Measurements from ENCODE around the gene KSR1. TPM values are rescaled to one million over a fixed set of nuclear protein-coding genes. Genes with fewer than 3 reads are reported as not detected.
"Not testable (repeated sequence)": the region's sequence is repeated elsewhere in the genome, so short reads cannot be mapped to it uniquely, and the experiment has no call there.

The KSR1 gene
- total and polyA plus RNA-seq, 9 of the 15 experiments (the other 6 are each of a cell fraction or from before 2014, with no cell fraction given) = 1.4 to 51.7 (median 18.4) TPM

GRCh38 chr17:27635275-27635823 lies 179.1 kb downstream of the KSR1 start (continued):
- no peak for TF ChIP-seq ZBED1 (IDR thresholded peaks at IDR 0.05)
- no peak for TF ChIP-seq NR3C1 (CRISPR knock-in tag; IDR thresholded peaks at IDR 0.05)
- peak; percentile 94 for TF ChIP-seq SPI1 (IDR thresholded peaks at IDR 0.05; ENCODE audit: borderline replicate concordance, low read depth, low read length)
- TF ChIP-seq PBX2 (CRISPR knock-in tag; IDR thresholded peaks at IDR 0.05; ENCODE audit: low read depth) = no peak
- TF ChIP-seq PBX2 (tag; conservative IDR thresholded peaks at IDR 0.05; ENCODE audit: low read depth) = 0 out of 2 replicates have a peak, but pooled peaks have one; percentile 40
- no peak for TF ChIP-seq PURB (CRISPR knock-in tag; IDR thresholded peaks at IDR 0.05; ENCODE audit: low read depth)
- TF ChIP-seq ATF2 (CRISPR knock-in tag; IDR thresholded peaks at IDR 0.05) = no peak
- TF ChIP-seq HES1 (IDR thresholded peaks at IDR 0.05; ENCODE audit: low read depth) = no peak
- TF ChIP-seq HIVEP1 (CRISPR knock-in tag; IDR thresholded peaks at IDR 0.05) = no peak
- TF ChIP-seq EHMT2 (IDR thresholded peaks at IDR 0.05) = no peak
- TF ChIP-seq USF1 (CRISPR knock-in tag; IDR thresholded peaks at IDR 0.05) = no peak
- 0 out of 2 replicates have a peak, but pooled peaks have one; percentile 22 for TF ChIP-seq ZKSCAN1 (IDR thresholded peaks at IDR 0.05; ENCODE audit: low read depth, low read length)
- no peak for TF ChIP-seq TCF7L2 (IDR thresholded peaks at IDR 0.05; ENCODE audit: low read depth, low read length)
- TF ChIP-seq PKNOX1 (IDR thresholded peaks at IDR 0.05) = peak; percentile 91

GRCh38 chr17:27636005-27636520 lies 179.8 kb downstream of the KSR1 start:
- POLR2A ChIA-PET = not testable (repeated sequence)

More at GRCh38 chr17:27636005-27636520, 179.8 kb downstream of the KSR1 start:
- Histone ChIP-seq H2AFZ (ENCODE audit: low read depth, low read length) (peak overlapping the region; percentile 89; the same call in 1 of the 2 replicates), H3K4me1 (replicated peaks in 1 of 2; ENCODE audit: control insufficient read depth in 2 of 2, insufficient read depth in 2 of 2, low read length in 2 of 2) (peaks cover 34% of the 10 kb centered on the region in 2 experiments), H3K27ac (ENCODE audit: extremely low read depth, low read depth, low read length) (peak overlapping the region; percentile 55; the same call in 1 of the 3 replicates)
- CTCF ChIA-PET (ENCODE audit: low intra/inter-chr PET ratio); H3K36me3 ChIP-seq (ENCODE audit: control insufficient read depth, insufficient read depth, low read length); ATAC-seq; H3K27me3 ChIP-seq (ENCODE audit: control insufficient read depth in 2 of 2, insufficient read depth in 2 of 2, low read length in 2 of 2); BruUV-seq (replicated peaks); intact Hi-C loops (cut with micrococcal nuclease); H3K4me3 ChIP-seq; FAIRE-seq; H4K20me1 ChIP-seq (replicated peaks; ENCODE audit: control insufficient read depth, insufficient read depth, low read length); H3K79me2 ChIP-seq (ENCODE audit: control insufficient read depth, insufficient read depth, low read length); DNase-seq (ENCODE audit: extremely low read depth in 1 of 4, low spot score in 3 of 4); H3K9ac ChIP-seq (ENCODE audit: insufficient read depth in 1 of 2, low read depth in 2 of 2, low read length in 2 of 2); H3K9me1 ChIP-seq (ENCODE audit: control insufficient read depth, insufficient read depth, low read length); in situ Hi-C loops (cut with MboI); H3K4me2 ChIP-seq (ENCODE audit: insufficient read depth, low read length); H3K9me3 ChIP-seq (replicated peaks; ENCODE audit: control insufficient read depth, insufficient read depth, low read depth, low read length): not testable (repeated sequence)
- 41% methylated on average over 3 of the region's 3 CpGs for WGBS (ENCODE audit: insufficient coverage, low coverage, missing lambda C conversion rate)
